RPMI7951 (cell line): Measurements from ENCODE around the gene KAZN. TPM values are rescaled to one million over a fixed set of nuclear protein-coding genes. Genes with fewer than 3 reads are reported as not detected.
"Not testable (repeated sequence)": the region's sequence is repeated elsewhere in the genome, so short reads cannot be mapped to it uniquely, and the experiment has no call there.

Experiments used
- DNase-seq: peaks from one replicate; pipeline ENCODE4 v3.0.0-alpha.2; 2012; ENCODE audit warnings: low read depth
- total RNA-seq: library from RNA; depleted of rRNA; stranded (reverse); fragments of >200 nt; shearing (Covaris generic); gene quantifications from 2 replicates; pipeline ENCODE4 v1.2.3, GENCODE V29; 2014

Gene KAZN
- total RNA-seq, 1 experiment from 2014 or later, result 0.24 TPM

DNA sequence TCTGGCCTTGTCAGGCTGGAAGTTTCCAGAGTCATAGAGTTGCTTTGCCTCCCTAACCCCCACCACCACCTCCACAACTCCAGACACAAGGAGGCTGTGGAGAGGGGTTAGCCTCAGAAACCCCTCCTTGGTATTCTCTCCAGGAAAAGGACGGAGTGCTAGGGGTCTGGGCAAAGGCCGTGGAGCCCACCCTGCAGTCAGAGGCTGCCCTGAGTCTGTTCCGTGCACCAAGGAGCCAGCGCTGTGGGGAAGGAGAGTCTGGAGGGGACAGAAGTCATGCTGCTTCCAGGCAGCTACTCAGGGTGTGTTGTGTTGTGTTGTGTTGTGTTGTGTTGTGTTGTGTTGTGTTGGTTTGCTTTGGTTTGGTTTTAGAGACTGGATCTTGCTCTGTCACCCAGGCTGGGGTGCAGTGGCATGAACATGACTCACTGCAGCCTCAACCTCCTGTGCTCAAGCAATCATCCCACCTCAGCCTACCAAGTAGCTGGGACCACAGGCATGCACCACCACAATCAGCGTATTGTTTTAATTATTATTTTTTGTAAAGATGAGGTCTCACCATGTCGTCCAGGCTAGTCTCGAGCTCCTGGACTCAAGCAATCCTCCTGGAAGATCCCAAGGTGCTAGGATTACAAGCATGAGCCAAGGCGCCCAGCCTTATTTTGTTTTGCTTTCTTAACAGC, 432.9 kb downstream of the KAZN start:
- peak; percentile 7 for DNase-seq

DNA sequence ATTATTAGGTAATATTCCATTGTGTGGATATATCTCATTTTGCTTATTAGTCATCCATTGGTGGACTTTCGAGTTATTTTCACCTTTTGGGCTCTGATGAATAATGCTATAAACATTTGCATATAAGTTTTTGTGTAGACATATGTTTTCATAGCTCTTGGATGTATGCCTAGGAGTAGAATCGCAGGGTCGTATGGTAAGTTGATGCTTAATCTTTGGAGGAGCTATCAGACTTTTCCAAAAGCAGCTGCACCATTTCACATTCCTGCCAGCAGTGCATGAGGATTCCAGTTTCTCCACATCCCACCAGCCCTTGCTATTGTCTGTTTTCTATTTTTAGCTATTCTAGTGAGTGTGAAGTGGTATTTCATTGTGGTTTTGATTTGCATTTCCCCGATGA, 434.8 kb downstream of the KAZN start:
- DNase-seq, result peak; percentile 10

- DNase-seq, result no peak
Measured at GRCh38 chr1:15034656-15035055, 436.2 kb downstream of the KAZN start.

DNA sequence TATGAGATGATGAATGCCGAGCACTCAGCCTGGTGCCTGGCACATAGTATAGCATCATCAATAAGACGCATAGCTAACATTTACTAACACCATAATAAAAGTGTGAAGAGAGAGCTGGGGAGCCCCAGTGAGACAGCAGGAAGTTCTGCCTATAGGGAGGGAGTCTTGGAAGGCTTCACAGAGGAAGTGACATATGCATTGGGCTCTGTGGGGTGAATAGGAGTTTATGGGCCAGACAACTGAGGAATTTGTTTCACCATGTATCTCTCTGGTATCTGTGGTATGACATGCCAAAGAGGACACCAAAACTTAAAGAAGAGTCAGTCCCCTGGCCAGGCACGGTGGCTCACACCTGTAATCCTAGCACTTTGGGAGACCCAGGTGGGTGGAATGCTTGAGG, 436.8 kb downstream of the KAZN start:
- DNase-seq, result no peak

DNA sequence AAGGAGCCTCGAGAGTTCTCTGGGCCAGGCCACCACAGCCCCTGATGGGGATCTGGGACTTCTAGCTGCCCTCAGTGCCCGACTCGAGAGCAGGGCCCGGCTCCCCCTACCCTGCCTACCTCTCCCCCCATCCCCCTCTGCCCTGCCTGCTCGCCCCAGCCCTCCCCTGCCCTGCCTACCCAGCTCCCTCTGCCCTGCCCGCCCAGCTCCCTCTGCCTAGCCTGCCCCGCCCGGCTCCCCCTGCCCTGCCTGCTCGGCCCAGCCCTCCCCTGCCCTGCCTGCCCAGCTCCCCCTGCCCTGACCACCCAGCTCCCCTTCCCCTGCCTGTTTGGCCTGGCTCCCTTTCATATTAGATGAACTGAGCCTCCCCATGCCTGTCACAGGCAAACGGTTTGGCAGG, 437.6 kb downstream of the KAZN start:
- DNase-seq, result no peak

- DNase-seq, result peak; percentile 29
Measured at GRCh38 chr1:15038232-15039016, 439.9 kb downstream of the KAZN start.

DNA sequence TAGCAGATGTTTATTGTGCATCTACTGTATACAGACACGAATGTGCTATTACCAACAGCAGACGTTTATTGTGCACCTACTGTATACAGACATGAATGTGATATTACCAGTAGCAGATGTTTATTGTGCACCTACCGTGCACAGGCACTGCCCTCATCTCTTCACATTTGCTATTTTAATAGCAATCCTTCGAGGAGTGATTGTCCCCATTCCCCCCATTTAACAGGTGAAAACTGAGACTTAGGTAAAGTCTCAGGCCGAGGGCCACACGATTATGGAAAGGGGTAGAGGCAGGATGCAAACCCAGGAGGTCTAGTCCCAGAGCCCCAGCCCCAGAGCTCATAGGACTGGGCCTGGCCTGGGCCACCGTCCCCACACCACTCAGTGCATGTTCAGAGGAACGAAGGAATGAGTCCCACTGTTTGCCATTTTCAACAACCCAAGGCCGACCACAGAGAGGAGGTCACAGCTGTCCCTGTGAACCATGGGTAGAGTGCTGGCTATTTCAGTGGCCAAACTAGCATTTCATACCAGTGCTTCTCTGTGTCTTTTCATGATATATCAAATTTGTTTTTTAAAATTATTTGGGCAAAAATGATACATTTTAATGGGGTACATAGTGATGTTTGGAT, 440.6 kb downstream of the KAZN start:
- DNase-seq, result no peak

DNA sequence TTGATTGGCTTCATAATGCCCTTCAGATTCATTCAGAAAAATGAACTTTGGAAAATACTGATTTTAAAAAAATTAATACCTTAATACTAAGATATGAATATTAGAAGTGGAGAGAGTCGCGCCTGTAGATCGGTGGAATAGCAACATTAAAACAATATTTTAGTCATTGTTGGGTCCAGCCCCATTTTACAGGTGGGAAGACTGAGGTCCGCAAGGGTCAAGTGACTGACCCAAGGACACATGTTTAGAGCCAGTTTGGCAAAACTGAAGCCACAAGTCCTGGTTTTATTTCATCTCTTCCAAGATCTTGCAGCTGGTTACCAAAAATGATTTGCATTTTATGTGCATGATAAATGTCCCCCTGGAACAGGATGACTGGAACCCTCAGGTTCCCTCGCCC, 441.4 kb downstream of the KAZN start:
- DNase-seq, result no peak

DNA sequence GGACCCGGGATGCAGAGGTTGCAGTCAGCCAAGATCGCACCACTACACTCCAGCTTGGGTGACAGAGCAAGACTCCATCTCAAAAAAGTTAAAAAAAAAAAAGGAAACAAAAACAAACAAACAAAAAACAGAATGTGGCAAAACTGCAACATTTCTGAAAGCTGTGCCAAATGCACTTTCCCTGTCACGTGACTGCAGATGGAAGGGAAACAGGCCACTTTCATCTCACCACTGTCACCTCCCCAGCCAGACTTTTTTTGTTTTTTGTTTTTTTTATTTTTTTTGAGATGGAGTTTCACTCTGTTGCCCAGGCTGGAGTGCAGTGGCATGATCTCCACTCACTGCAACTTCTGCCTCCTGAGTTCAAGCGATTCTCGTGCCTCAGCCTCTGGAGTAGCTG, 442.2 kb downstream of the KAZN start:
- not testable (repeated sequence) for DNase-seq

- no peak for DNase-seq
Measured at GRCh38 chr1:15042866-15043265, 444.4 kb downstream of the KAZN start.

DNA sequence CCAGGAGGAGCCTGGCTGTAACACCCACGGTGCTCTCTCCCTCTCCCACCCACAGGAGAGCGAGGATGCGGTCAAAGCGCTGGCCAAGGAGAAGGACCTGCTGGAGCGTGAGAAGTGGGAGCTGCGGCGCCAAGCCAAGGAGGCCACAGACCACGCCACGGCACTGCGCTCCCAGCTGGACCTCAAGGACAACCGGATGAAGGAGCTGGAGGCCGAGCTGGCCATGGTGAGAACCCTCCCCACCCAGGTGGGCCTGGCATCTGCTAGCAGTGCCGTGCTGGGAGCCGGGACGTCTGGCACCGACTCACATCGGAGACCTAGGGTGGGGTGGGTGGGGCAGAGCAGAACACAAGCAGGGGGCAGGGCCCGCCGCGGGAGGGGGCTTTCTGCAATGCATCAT, 445.4 kb downstream of the KAZN start:
- no peak for DNase-seq

- no peak for DNase-seq
Measured at GRCh38 chr1:15045123-15045522, 446.6 kb downstream of the KAZN start.

- peak; percentile 60 for DNase-seq
Measured at GRCh38 chr1:15046487-15047165, 448.1 kb downstream of the KAZN start.

DNA sequence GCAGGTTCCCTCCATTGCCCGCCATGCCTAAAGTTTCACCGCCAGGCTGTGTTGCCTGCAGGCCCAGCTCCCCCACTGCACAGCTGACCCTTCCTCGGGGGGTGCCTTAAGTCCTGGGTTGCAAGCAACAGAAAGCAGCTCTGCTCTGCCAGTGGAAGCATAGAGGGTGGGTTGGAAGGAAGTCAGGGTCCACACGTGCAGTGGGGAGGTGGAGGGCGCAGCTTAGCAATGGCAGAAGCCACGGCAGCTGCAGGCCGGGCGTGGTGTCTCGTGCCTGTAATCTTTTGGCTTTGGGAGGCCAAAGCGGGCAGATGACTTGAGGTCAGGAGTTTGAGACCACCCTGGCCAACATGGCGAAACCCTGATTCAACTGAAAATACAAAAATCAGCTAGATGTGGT, 448.8 kb downstream of the KAZN start:
- no peak for DNase-seq

GRCh38 chr1:15048437-15048980, 450.0 kb downstream of the KAZN start:
- DNase-seq, result no peak

DNA sequence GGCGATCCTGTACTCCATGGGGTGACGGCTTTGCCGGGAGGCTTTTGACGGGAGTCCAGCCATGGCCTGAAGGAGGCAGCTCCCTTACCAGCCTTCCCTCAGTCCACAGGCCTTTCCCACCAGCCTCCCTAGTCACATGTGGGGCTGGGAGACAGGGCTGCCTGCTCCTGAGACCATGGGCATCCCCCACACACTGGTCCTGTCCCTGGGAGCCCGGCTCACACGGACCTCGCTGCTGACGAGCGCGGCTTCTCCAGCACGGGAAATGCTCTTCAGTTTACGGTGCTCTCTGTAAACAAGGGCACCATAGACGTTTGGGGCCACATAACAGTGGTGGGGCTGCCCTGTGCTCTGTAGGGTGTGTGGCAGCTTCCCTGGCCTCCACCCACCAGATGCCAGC, 450.6 kb downstream of the KAZN start:
- no peak for DNase-seq

- DNase-seq, result no peak
Measured at GRCh38 chr1:15051882-15052528, 453.5 kb downstream of the KAZN start.

GRCh38 chr1:15053153-15053552, 454.7 kb downstream of the KAZN start:
- no peak for DNase-seq

DNA sequence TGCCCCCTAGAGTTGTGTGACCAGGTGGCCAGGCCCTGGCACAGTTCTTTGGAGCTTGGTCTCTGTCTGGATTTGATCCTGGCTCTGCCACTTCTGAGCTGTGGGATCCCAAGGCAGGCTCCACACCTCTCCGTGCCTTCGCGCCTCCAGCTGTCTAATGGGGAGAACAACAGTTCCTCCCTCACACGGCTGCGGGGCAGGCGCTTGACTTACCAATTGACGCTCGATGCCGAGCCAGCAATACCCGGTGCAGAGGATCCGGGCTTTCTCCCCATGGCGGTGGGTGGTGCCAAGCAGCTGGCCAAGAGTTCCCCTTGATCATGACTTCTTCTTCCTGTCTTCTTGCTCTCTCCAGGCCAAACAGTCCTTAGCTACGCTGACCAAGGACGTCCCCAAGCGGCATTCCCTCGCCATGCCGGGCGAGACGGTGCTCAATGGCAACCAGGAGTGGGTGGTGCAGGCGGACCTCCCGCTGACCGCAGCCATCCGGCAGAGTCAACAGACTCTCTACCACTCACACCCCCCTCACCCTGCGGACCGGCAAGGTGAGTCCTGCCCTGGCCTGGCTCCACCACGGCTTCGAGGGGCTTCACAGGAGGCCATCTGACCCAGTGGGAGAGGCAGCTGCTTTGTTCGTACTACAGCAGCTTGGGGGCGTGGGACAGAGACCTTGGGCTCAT, 457.4 kb downstream of the KAZN start:
- no peak for DNase-seq

DNA sequence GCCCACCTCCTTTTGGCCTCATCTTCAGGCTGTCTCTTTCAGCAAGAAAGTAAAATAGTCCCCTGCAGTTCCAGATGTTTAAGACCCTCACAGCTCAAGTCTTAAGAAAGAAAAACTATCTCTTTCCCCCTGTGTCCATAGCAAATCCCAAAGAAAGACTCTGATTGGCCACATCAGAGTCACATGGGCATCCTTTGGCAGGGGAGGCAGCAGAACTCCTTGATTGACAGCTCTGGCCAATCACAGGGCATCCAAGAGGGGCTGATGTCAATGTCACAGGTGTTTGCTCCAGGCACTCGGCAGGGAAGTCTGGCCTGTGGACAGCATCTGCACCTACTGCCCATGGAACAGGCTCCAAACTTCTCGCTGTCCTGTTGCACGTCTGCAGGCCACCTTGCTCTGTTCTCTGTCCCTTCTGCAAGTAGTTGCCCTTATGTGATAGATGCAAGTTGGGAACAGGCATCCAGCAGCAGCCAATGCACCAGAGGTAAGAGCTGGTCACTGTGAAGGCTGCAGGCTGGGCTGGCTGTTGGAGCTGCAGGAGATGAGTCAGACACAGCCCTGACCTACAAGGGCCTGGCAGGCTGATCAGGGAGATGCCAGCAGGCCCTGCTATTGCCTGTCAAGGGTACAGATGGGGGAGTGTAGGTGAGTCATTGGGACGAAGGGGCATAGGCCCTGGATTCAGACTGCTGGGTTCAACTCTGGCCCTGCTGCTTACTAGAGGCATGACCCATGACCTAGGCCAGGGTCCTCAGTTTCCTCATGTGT, 458.2 kb downstream of the KAZN start:
- DNase-seq, result peak; percentile 55
